HG03457 (cell line): ENCODE data around the gene SARDH.

ENCODE experiments used
- ATAC-seq: cut with Tn5 transposase; IDR thresholded peaks from one replicate; pipeline ENCODE4 v1.9.1; 2021; ENCODE audit warnings: moderate number of reproducible peaks; ENCODE audit not compliant: unreplicated experiment

Gene SARDH, protein sequence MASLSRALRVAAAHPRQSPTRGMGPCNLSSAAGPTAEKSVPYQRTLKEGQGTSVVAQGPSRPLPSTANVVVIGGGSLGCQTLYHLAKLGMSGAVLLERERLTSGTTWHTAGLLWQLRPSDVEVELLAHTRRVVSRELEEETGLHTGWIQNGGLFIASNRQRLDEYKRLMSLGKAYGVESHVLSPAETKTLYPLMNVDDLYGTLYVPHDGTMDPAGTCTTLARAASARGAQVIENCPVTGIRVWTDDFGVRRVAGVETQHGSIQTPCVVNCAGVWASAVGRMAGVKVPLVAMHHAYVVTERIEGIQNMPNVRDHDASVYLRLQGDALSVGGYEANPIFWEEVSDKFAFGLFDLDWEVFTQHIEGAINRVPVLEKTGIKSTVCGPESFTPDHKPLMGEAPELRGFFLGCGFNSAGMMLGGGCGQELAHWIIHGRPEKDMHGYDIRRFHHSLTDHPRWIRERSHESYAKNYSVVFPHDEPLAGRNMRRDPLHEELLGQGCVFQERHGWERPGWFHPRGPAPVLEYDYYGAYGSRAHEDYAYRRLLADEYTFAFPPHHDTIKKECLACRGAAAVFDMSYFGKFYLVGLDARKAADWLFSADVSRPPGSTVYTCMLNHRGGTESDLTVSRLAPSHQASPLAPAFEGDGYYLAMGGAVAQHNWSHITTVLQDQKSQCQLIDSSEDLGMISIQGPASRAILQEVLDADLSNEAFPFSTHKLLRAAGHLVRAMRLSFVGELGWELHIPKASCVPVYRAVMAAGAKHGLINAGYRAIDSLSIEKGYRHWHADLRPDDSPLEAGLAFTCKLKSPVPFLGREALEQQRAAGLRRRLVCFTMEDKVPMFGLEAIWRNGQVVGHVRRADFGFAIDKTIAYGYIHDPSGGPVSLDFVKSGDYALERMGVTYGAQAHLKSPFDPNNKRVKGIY

DNA sequence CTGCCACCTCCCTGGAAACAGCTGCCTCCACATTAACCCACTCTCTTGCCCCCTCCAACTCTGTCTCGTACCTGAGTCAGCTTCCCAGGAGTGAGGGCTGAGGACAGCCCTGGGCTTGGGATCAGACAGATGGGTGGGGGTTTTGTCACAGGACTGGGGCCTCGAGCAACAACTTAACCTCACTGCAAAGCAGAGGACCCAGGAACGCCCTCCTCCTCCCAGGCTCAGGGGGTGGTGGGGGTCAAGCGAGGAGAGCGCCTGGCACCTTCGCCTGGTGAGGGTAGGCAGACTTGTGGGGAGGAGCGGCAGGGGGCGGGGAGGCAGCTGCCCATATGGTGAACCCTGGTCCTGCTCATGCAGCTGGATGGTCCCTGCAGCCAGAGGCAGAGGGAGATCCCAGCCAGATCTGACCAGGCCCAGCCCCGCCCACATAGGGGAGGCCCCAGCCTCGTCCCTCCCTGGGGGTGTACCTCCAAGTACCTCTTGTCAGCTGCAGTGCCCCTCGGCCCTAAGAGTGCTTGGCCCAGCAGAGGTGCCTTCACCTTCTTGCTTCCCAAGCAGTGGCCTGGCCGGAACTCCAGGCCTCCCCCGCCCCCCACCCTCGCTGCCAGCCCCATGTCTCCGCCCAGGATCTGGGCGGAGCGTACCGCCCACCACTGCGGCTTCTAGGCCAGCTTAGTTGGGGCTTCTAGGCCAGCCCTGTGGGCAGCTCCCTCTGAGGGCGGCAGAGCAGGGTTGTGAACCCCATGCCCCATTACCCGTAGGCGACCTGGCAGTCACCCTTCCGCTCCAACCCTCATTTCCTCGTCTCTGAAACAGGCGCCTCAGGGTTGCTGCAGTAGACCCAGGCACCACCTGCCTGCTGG is at the start of gene SARDH:
Gene SARDH, minus strand, starts transcription at position 579 of the 866 bp plus-strand sequence. CDS start 4,179 bp downstream, outside the sequence.
- ATAC-seq, result no peak

DNA sequence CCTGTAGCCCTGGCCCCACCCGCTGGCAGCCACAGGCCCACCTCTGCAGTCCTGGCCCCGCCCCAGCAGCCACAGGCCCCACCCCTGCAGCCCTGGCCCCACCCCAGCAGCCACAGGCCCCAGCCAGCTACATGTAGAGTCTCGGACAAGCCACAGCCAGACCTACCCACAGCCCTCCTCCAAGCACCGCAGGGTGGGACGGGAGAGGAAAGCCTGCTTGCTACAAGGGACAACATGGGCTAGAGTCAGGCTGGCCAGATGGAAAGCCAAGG is 49.5 kb upstream of the SARDH start:
- ATAC-seq, result no peak

DNA sequence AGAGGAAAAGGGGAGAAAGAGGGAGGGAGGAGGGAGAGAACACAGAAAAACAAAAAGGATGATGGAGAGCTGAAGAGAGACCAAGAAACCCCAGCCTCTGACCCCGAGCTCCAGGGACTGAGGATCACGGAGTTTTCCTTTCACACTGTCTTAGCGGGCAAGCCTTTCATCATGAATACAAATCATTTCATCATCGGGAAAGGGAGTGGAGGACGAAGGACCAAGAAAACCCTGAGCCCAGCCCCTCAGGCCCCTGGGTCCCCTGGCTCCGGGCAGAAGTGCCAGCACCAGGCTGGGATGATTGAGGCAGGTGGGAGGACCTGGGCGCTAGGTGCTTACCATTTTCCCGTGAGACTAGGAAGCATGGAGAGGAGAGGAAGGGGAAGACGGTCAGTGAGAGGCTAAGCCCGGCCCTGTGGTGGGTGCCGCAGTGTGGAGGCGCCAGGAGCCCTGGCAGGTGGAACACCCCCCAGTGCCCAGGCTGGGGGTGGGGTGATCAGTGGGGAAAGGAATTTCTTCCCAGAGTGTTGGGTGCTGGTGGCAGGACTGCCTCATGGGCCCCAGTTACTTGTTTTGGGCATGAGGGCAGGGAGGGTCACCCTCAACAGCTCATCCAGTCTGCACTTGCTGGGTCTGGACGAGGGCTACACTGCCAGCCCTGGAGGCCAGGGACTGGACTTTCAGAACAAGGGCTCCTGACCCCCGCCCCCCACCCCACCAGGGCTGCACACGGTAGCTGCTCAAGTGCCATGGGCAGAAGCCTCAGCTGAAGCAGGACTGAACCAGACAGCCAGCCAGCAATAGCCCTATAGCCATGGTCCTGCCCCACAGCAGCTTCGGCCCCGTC is 49.0 kb upstream of the SARDH start:
- ATAC-seq, result no peak

DNA sequence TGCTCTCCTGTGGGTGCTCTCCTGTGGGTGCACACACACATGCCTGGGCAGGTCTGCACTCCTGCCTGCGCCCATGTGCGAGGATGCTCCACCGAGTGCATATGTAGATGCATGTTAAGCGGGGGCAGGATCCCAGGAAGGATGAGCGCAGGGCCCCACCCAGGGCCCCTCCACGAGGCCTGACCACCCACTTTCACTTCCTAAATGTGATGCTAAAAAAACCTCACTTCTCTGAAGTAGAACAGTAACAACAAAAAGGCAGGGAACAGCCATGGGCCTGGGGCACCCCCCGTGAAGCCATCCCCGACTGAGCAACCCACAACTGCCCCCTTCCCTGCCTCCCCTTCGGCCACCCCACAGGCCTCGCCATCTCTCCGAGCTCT is 48.2 kb upstream of the SARDH start:
- ATAC-seq, result no peak

DNA sequence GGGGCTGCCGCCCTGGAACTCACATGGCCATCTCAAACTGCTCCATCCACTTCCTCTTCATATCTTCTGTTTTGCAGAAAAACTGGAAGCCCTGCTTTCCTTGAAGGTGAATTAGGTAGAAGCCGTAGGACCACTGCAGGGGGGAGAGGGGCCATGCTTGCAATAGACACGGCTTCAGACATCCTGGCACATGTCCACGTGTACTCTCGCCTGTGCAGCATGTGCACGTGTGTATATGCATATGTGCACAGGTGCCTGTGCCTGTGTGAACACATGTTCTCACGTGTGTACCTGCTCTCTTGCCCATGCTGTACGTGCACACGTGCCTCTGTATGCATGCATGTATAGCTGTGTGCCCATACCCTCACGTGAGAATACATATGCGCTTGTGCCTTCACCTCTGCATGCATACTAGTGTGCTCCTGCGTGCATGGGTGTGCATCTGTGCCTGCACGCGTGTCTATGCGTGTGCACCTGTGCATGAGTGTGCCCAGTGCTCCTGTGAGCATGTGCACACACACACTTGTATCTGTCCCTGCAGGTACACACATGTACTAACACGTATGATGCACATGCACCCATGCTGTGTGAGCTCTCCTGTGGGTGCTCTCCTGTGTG is 47.7 kb upstream of the SARDH start:
- ATAC-seq, result no peak

DNA sequence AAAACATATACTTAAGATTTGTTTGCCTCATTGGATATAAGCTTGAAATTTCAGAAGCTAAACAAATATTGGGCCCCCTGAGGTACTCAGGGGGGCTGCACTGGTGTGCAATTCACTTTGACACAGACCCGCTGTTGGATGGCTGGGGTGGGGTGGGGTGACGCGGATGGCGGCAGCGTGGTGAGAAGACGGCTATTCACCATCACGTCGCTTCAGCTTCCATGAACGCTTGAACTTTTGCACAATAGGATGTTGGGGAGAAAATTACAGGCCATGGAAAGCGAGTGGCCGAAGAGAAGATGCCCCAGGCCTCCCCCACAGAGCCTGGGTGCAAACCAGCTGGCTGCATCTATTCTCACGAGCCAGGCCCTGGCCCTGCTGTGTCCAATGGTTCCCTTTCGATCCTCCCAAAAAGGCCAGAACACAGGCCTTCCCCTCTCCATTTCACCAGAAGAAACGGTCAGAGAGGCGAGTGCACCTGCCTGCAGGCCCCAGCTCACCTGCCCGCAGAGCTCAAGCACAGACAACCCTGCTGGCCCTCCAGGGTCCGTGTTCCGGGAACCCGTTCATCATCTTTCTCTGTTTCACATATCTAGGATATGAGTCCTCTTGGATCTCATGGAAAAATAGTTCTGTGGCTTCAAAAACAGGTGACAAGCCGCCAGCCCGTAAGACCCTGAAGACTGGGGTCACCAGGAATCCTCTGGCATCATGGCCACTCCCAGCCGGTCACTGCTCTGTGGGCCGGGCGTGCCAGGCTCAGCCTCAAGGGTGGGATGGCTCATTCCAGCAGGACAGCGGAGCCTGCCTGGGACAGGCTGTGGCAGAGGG is 46.8 kb upstream of the SARDH start:
- no peak for ATAC-seq

DNA sequence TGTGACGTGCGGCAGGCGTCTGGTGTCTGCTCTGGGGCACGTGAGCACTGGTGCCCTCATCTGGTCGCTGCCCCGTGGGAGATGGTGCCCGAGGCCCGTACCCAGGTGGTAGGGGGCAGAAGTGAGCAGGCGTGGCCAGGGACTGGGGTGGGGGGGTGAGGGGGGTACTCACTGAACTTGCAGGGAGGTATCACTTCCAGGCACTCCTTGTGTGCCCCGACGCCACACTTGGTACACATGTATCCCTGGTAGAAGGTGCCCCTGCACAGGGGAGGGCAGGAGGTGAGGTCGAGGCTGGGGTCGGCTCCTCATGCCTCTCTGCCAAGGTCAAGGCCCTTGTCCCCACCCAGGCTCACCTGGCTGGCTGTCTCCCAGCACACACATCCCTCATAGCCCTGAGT is 45.2 kb upstream of the SARDH start:
- ATAC-seq, result no peak

DNA sequence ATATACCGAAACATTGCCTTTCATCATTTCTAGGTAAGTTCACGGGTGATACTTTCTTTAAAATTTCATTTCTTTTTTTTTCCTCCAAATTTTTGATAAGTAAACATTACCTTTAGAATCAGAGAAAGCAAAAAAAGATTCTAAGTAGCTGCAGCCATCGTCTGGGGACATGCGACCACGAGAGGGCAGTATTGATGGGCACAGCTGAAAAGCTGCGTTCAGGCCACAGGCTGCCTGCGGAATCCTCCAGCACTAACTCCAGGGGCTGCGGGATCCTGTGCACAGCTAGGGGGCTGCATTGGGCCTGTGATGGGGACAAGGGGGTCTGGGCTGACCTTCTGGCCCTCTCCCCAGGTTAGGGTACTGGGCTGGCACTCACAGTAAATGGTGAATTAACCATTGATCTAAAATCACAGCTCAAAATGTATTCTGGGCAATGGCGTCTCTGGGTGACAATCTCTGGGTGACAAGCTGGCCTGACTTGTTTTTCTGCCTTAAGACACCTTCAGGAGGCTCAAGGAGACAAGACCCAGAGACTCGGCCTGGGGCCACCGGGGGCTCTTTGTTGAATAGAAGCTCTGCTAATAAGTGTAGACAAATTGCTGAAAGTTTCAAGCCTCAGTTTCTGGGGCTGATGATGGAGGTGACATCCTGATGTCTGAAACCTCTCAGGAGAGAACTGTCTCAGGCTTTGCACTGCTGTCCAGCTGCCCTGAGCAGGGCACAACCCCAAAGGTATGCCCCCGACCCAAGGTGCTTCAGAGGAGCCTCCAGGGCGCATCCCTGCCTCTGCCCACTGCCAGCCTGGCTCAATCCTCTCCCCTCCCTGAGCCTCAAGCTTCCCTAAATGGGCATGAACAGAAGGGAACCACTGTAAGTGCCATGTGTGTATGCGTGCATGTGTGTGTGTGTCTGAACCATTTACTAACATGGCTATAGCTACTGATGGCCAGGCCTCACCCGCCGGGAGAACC is 44.3 kb upstream of the SARDH start:
- ATAC-seq, result no peak

DNA sequence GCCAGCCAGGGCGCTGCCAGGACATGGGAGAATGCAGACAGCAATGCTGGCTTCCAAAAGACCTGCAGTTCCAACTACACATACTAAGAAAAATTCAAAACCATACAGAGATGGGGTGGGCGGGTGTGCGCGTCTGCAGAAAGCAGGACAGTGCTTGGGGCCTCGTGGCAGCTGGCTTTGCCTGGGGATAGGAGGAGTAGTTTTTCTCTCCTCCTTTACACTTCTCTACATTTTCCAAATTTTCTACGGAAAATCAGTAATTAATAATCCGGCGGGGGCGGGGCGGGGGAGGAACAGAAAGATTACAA is 43.6 kb upstream of the SARDH start:
- no peak for ATAC-seq

DNA sequence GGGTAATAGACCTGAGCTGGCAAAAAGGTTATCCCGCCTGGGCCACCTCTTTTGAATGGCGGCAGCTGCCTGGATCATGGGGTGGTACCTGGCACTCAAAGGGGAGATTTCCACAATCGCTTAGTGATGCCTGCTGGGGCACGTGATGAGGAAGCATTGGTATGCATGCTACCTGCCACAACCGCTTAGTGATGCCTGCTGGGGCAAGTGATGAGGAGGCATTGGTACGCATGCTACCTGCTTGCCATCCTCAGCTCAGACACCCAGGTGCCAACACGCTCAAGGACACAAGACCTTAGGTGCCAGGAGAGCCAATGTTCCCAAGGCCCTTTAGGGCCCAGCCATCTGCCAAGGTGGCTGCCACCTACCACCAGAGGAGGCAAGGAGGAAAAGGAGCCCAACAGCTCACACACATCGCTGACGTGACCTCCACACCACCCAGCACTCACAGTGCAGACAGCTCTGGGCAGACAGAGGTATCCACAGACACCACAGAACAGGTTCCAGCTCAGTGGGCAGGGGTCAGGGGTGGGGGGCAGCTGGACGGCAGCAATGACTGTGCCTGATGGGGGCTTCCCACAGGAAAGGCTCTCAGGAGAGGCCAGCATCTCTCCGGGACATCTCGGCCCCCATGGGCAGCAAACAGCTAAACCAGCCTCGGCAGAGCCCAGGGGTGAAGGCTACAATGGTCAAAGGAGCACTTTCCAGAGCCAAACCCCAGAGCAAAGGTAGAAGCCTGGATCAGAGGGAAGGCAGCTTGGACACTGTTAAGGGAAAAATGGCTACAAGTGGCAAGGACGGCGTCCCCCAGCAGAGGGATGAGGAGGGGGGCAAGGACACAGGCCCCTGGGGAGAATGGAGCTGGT is 43.0 kb upstream of the SARDH start:
- ATAC-seq, result no peak

DNA sequence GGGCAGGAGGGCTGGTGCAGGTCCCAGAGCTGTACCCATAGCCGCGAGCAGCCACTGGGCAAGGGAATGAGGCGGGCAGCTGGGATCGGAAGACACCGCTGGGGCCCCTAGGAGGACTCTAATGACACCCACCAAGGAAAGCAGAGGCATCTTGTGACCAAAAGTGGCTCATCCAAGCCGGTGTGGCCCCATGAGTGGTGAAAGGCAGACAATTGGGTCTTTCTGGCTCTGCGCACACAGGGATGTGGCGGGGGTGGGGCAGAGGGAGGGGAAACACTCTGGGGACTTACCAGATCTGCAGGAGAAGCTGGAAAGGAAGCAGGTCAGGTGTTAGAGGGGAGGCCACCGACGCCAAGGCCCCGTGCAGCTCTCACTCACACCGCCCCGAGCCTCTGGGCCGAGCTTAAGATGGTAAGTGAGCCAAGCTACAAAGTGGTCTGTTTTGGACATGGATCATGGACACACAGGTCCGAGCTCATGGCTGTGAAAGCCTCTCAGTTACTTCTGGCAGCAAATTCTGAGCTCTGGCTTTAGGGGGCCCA is 42.3 kb upstream of the SARDH start:
- ATAC-seq, result no peak

DNA sequence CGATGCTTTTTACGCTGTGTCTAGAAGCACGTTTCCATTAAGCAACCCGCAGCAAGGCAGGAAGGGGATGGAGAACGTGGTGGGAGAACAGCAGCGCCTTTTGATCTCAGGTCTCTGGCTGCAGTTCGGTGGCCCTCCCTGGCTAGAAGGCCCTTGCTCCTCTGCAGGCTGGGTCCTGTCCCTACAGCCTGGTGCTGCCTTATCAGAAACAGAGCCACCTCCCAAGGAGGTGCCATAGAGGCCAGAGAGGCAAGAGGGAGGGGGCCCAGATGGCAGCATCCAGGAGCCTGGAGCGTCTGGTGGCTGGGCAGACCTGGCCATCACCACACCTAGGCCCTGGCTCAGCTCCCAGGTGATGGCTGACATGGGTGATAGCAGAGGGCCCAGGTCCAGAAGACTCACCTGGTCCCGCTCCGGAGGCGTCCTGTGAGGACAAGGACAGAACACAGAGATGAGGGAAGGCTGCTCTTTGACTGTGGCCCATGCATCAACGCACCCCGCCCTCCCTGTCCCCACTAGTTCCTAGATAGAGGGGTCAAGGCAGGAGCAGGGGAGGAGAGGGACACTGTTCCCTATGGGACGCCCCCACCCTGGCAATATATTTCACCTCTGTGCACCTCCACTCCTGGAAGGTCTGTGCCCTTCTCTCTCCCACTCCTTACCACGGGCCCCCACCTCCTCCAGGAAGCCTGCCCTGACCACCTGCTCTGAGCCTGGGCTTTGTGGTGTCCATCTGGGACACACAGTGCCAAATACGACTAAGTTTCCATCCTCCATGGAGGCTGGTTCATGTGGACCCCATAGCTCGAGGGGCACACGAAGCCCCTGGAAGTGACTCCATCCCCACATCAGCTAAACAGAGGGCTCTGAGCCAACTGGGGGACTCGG is 41.6 kb upstream of the SARDH start:
- no peak for ATAC-seq

DNA sequence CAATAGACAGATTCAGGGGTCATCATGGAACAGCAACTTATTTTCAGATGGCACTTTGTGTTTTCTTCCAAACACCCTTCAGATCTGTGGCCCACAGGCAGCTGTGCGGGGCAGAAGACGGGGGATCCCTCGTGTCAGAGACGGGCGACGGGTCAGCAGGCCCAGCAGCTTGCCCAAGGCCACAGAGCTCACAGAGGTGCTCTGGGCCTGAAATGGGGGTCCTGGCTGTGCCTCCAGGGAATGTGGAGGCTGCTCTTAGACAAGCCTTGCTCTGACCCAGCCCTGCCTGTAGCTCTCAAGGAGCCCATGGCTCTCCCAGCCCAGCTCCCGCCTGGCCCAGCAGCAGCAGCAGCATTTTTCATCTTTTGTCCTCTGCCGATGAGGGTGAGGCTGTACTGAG is 40.9 kb upstream of the SARDH start:
- ATAC-seq, result no peak

DNA sequence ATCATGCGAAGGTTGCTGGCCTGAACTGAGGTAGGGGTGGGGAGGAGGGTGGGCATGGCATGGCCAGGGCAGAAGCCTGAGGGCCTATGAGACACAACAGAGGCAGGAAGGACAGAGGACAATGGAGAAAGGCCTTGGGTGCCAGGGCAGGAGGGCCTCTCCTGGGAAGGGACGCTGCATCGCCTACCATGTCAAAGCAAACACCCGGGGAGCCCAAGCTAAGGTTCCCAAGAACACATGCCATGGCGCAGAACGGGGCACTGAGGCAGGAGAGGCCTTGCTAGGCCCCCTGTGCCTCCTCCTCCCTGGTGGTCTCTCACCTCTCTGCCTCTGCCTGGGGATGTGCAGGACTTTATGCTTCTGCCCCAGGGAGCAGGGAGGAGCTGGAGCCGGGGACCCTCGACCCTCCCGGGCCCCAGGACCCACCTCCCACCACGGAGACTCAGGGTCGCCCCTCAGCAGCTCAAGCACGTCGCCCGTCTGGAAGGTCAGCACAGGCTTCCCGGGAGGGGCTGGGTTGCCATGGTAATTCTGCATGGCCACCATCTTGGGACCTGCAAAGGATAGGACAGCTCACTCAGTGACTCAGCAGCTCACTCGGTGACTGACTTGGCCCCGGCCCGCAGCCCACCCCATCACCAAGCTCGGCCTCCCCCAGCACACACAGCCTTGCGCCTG is 40.3 kb upstream of the SARDH start:
- ATAC-seq, result no peak

DNA sequence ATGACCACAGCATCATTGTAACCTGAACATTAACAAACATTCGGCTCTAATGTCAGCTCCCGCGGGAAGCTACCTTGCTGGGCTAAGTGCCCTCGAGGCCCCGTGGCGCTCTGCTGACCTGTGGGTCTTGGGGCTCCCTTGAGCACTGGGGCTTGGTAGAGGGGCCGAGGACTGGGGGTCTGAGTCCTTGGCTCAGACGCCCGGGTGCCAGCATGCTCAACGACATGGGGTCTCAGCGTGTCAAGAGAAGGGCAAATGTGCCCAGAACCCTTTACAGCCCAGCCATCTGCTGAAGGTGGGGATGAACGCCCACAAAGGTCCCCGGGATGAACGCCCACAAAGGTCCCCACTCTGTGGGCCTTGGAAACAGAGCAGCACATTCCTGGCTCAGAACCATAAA is 39.7 kb upstream of the SARDH start:
- no peak for ATAC-seq
